ENCODE measurements around the gene KCNAB2. TPM values are rescaled to one million over a fixed set of nuclear protein-coding genes. Genes with fewer than 3 reads are reported as not detected.
A peak's percentile ranks its signal among the peaks of the same experiment; 100 is the strongest.

Gene KCNAB2
- total and polyA plus RNA-seq, 4 donors, result 7.5 to 48.3 (median 41.1) TPM

DNA sequence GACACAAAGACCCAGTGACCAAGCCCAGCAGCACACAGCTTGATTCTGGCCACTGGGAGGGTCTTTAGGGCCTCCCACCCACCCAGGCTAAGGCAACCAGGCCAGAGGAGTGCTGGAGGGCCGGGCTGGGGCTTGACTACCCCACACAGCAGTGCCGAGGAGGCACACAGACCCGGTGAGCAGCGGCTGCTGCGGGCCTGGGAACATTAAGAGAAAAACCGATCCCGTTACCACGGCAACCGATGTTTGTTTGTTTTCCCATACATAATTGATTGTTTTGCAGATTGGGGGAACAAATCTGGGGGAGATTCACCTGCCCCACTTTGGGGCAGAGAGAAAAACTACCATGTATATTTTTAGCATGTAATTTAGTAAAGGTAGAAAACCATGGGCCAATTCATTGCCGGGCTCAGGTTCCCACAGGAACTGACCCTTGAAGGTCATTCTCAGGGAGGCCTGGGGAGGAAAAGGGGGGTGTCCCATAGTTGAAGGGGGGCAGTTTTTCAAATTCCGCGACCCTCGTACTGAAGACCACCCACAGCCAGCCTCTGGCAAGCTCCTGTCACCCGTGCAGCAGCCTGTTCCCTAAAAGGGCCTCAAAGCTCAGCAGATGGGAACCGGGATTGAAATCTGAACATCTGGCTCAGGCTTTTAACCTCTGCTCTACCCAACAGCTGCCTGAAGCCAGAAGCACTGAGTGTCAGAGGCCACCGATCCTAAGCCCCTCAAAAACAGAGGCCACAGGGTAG, 99.1 kb downstream of the KCNAB2 start:
- H3K9me3 ChIP-seq (ENCODE audit: control insufficient read depth, insufficient read depth, low read length), result no peaks in the 10 kb centered on the region
- H3K27ac ChIP-seq (ENCODE audit: low read depth, low read length), result no peak overlapping the region
- H3K36me3 ChIP-seq (ENCODE audit: control insufficient read depth, insufficient read depth, low read length), result peaks cover 77% of the 10 kb centered on the region
- 17% methylated on average over 11 of the region's 16 CpGs for WGBS (ENCODE audit: insufficient coverage)
- peaks cover 7% of the 10 kb centered on the region for H3K27me3 ChIP-seq (ENCODE audit: control insufficient read depth, insufficient read depth, low read length)
- no peak overlapping the region for H3K4me3 ChIP-seq (ENCODE audit: low read depth, low read length)
- H3K4me1 ChIP-seq (ENCODE audit: control insufficient read depth, insufficient read depth, low read length), result peaks cover 26% of the 10 kb centered on the region
- DNase-seq (ENCODE audit: low read depth in 4 of 6, low spot score in 6 of 6), result peak in 1 of 6 donors; percentile 54

- Histone ChIP-seq H3K36me3 (ENCODE audit: control insufficient read depth, insufficient read depth, low read length) (peaks cover 79% of the 10 kb centered on the region), H3K4me1 (ENCODE audit: control insufficient read depth, insufficient read depth, low read length) (peaks cover 26% of the 10 kb centered on the region), H3K27me3 (ENCODE audit: control insufficient read depth, insufficient read depth, low read length) (peaks cover 7% of the 10 kb centered on the region), H3K27ac (ENCODE audit: low read depth, low read length) (no peak overlapping the region), H3K4me3 (ENCODE audit: low read depth, low read length) (no peak overlapping the region), H3K9me3 (ENCODE audit: control insufficient read depth, insufficient read depth, low read length) (no peaks in the 10 kb centered on the region)
- DNase-seq (ENCODE audit: low read depth in 4 of 6, low spot score in 6 of 6), result no peak
- 28% methylated on average over 2 of the region's 2 CpGs for WGBS (ENCODE audit: insufficient coverage)
Observed at GRCh38 chr1:6145396-6145750, 99.7 kb downstream of the KCNAB2 start.

DNA sequence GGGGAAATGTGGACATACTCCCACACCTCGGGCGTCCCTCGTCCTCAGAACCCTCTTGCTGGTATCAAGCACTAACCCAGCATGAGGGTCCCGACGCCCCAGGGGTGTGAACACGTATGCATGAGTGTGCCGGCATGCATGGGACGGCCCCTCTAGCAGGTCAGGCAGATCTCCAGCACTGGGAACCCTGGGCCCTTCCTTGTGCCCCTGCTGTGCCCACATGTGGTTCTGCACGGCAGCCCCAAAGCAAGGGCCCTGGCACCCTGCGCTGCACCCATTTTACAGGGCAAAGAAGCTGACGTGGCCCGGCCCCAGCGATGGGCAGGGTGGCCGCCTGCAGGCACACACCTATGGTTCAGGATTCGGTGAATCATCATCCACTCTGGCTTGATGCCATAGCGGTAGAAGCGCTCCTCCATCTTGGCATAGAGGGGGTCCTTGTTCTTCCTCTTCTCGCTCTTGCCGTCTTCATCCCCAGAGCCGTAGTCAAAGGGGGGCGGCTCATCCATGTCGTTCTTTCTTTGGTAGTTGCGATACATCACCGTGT, 100.2 kb downstream of the KCNAB2 start:
- H3K27me3 ChIP-seq (ENCODE audit: control insufficient read depth, insufficient read depth, low read length), result peaks cover 7% of the 10 kb centered on the region
- DNase-seq (ENCODE audit: low read depth in 4 of 6, low spot score in 6 of 6), result no peak
- no peak overlapping the region for H3K27ac ChIP-seq (ENCODE audit: low read depth, low read length)
- peaks cover 85% of the 10 kb centered on the region for H3K36me3 ChIP-seq (ENCODE audit: control insufficient read depth, insufficient read depth, low read length)
- H3K9me3 ChIP-seq (ENCODE audit: control insufficient read depth, insufficient read depth, low read length), result no peaks in the 10 kb centered on the region
- H3K4me1 ChIP-seq (ENCODE audit: control insufficient read depth, insufficient read depth, low read length), result peaks cover 26% of the 10 kb centered on the region
- 82% methylated on average over 24 of the region's 24 CpGs for WGBS (ENCODE audit: insufficient coverage)
- no peak overlapping the region for H3K4me3 ChIP-seq (ENCODE audit: low read depth, low read length)

DNA sequence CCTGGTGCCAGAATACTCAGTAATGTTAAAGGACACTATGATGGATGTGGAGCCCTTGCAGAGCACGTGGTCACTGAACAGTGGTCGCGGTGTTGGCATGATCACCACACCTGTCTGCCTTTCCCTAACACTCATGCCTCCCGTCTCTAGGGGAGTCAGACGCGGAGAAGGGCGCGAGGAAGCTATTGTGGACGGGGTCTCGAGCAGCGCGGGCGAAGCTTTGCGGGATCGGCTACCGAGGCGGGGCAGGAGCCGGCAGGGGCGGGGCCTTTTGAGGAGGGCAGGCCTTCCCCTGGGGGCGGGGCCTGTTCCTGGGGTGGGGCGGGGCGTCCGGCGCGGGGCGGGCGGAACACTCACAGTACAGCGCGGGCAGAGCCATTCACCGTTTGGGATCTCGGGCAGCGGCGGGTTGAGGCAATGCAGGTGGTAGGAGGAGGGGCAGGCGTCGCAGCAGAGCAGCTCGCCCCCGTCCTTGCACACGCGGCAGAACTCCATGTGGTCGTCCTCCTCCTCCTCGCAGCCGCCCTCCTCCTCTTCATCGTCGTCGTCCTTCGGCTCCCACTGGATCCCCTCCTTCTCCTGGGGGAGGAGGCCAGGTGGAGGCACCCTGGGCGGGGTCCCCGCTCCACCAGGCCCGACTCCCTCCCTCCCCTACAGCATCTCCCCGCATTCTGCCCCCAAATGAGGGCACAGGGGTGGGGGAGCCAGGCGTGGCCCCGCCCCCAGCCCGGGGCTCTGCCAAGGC, 103.0 kb downstream of the KCNAB2 start:
- Histone ChIP-seq H3K4me3 (ENCODE audit: low read depth, low read length) (no peak overlapping the region), H3K36me3 (ENCODE audit: control insufficient read depth, insufficient read depth, low read length) (peaks cover 88% of the 10 kb centered on the region), H3K4me1 (ENCODE audit: control insufficient read depth, insufficient read depth, low read length) (peaks cover 26% of the 10 kb centered on the region), H3K9me3 (ENCODE audit: control insufficient read depth, insufficient read depth, low read length) (no peaks in the 10 kb centered on the region), H3K27me3 (ENCODE audit: control insufficient read depth, insufficient read depth, low read length) (peaks cover 7% of the 10 kb centered on the region), H3K27ac (ENCODE audit: low read depth, low read length) (no peak overlapping the region)
- peak in 2 of 6 donors; percentile 57 to 69 for DNase-seq (ENCODE audit: low read depth in 4 of 6, low spot score in 6 of 6)
- 3% methylated on average over 40 of the region's 53 CpGs for whole genome bisulfite sequencing (ENCODE audit: insufficient coverage)

GRCh38 chr1:6149597-6149996, 103.9 kb downstream of the KCNAB2 start:
- H3K27me3 ChIP-seq (ENCODE audit: control insufficient read depth, insufficient read depth, low read length), result peaks cover 7% of the 10 kb centered on the region
- no peak overlapping the region for H3K4me3 ChIP-seq (ENCODE audit: low read depth, low read length)
- 96% methylated on average over 1 of the region's 1 CpG for WGBS (ENCODE audit: insufficient coverage)
- H3K36me3 ChIP-seq (ENCODE audit: control insufficient read depth, insufficient read depth, low read length), result peaks cover 88% of the 10 kb centered on the region
- no peaks in the 10 kb centered on the region for H3K9me3 ChIP-seq (ENCODE audit: control insufficient read depth, insufficient read depth, low read length)
- H3K27ac ChIP-seq (ENCODE audit: low read depth, low read length), result no peak overlapping the region
- H3K4me1 ChIP-seq (ENCODE audit: control insufficient read depth, insufficient read depth, low read length), result peaks cover 24% of the 10 kb centered on the region
- DNase-seq (ENCODE audit: low read depth in 4 of 6, low spot score in 6 of 6), result no peak

DNA sequence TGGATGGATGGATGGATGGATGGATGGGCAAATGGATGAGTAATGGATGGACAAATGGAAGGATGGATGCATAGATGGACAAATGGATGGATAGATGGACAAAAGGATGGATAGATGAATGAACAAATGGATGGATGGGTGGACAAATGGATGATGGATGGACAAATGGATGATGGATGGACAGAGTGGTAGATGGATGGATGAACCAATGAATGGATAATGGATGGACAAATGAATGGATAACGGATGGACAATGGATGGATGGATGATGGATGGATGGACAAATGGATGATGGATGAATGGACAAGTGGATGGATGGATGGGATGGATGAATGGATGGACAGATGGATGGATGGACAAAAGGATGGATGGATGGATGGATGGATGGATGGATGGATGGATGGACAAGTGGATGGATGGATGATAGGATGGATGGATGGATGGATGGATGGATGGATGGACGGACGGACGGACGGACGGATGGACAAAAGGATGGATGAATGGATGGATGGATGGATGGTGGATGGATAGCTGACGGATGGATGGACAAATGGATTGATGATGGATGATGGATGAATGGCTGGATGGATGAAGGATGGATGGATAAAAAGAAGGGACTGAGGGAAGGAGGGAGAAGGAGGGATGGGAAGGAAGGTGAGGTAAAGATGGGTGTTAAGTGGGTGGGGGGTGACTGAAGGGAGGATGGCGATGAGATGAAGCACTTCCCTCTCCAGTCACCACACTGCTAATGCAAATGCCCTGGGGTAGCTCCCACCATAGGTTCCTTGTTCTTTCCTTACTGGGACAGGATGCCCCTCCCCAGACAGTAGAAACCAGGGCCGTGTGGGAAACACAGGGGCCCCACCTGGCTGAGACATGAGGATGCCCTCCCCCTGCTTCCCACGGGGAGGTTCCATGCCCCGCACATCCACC, 104.6 kb downstream of the KCNAB2 start:
- no peak overlapping the region for H3K4me3 ChIP-seq (ENCODE audit: low read depth, low read length)
- H3K36me3 ChIP-seq (ENCODE audit: control insufficient read depth, insufficient read depth, low read length), result peaks cover 88% of the 10 kb centered on the region
- H3K27me3 ChIP-seq (ENCODE audit: control insufficient read depth, insufficient read depth, low read length), result peaks cover 7% of the 10 kb centered on the region
- H3K4me1 ChIP-seq (ENCODE audit: control insufficient read depth, insufficient read depth, low read length), result peaks cover 17% of the 10 kb centered on the region
- DNase-seq (ENCODE audit: low read depth in 4 of 6, low spot score in 6 of 6), result no peak
- no peaks in the 10 kb centered on the region for H3K9me3 ChIP-seq (ENCODE audit: control insufficient read depth, insufficient read depth, low read length)
- WGBS (ENCODE audit: insufficient coverage), result 89% methylated on average over 10 of the region's 11 CpGs
- no peak overlapping the region for H3K27ac ChIP-seq (ENCODE audit: low read depth, low read length)

Other genes with a start within 250 kb of the KCNAB2 start
- gene NPHP4, start 53.5 kb upstream of the KCNAB2 start, total RNA-seq, result 1 to 10 TPM; 8.0 to 8.9 TPM
- gene NPHP4, start 53.5 kb upstream of the KCNAB2 start, polyA plus RNA-seq (ENCODE audit: insufficient read length in 2 of 2), result 10 to 100 TPM; 17.7 to 19.2 TPM
- gene CHD5, start 134.4 kb downstream of the KCNAB2 start, total RNA-seq, result 10 to 100 TPM in 1 of 2 donors, 1 to 10 TPM in 1; 9.9 to 22.0 TPM
- gene CHD5, start 134.4 kb downstream of the KCNAB2 start, polyA plus RNA-seq (ENCODE audit: insufficient read length in 2 of 2), result 10 to 100 TPM; 46.9 to 51.1 TPM
- 100 to 1,000 TPM; 171 to 312 TPM for gene RPL22, start 153.7 kb downstream of the KCNAB2 start, total RNA-seq
- 100 to 1,000 TPM; 322 to 337 TPM for gene RPL22, start 153.7 kb downstream of the KCNAB2 start, polyA plus RNA-seq (ENCODE audit: insufficient read length in 2 of 2)
- 10 to 100 TPM; 12.4 to 13.4 TPM for gene RNF207, start 160.2 kb downstream of the KCNAB2 start, total RNA-seq
- gene RNF207, start 160.2 kb downstream of the KCNAB2 start, polyA plus RNA-seq (ENCODE audit: insufficient read length in 2 of 2), result 10 to 100 TPM; 11.4 to 32.2 TPM
- 10 to 100 TPM; 48.8 to 55.7 TPM for gene ICMT, start 190.1 kb downstream of the KCNAB2 start, total RNA-seq
- gene ICMT, start 190.1 kb downstream of the KCNAB2 start, polyA plus RNA-seq (ENCODE audit: insufficient read length in 2 of 2), result 10 to 100 TPM; 40.6 to 41.1 TPM
- not detected for gene HES3, start 198.3 kb downstream of the KCNAB2 start, total RNA-seq
- 1 to 10 TPM; 1.8 to 3.2 TPM for gene HES3, start 198.3 kb downstream of the KCNAB2 start, polyA plus RNA-seq (ENCODE audit: insufficient read length in 2 of 2)
- gene GPR153, start 215.2 kb downstream of the KCNAB2 start, total RNA-seq, result 10 to 100 TPM in 1 of 2 donors, 1 to 10 TPM in 1; 9.3 to 12.8 TPM
- gene GPR153, start 215.2 kb downstream of the KCNAB2 start, polyA plus RNA-seq (ENCODE audit: insufficient read length in 2 of 2), result 10 to 100 TPM; 42.4 to 49.5 TPM